GM12878 (cell line): Measurements from ENCODE around the gene ZNF148. TPM values are rescaled to one million over a fixed set of nuclear protein-coding genes. Genes with fewer than 3 reads are reported as not detected.

Experiments
- ATAC-seq: fragments of 200-7000 bp; cut with Tn5 transposase; 3 replicates; pipeline ENCODE4 v1.9.1; 2020; ENCODE audit warnings: mild to moderate bottlenecking, moderate library complexity
- BruUV-seq: library from RNA; stranded (reverse); fragments of 400-500 nt; replicated peaks from 2 replicates; lab custom pipeline; 2021; lab: Mats Ljungman, UMichigan
- CTCF ChIA-PET: fragments of 300-600 bp; sonication (Branson Sonifier 250); formaldehyde crosslinking; extraction: SDS; loops from one replicate; lab custom pipeline; 2021; ENCODE audit warnings: inconsistent platforms; lab: Yijun Ruan, JAX
- POLR2A ChIA-PET: fragments of 350-600 bp; formaldehyde crosslinking; extraction: SDS; loops from one replicate; lab custom pipeline; 2021; ENCODE audit warnings: inconsistent platforms; lab: Charles Lee
- RAD21 ChIA-PET: fragments of 300-600 bp; sonication (Branson Sonifier 250); formaldehyde crosslinking; loops from one replicate; lab custom pipeline; 2023; ENCODE audit warnings: antibody characterized with exemption; ENCODE audit not compliant: unreplicated experiment; lab: Charles Lee
- SMC1A ChIA-PET: fragments of 300-600 bp; sonication (Branson Sonifier 250); formaldehyde crosslinking; loops from one replicate; lab custom pipeline; 2023; ENCODE audit not compliant: unreplicated experiment, uncharacterized antibody; lab: Charles Lee
- DNase-seq: peaks from one replicate; pipeline ENCODE4 v3.0.0-alpha.2; 2011; ENCODE audit warnings: low read depth, low spot score
- FAIRE-seq: peaks from 3 replicates; lab custom pipeline; 2011; peaks lifted over from hg19 to GRCh38; lab: Jason Lieb, UNC
- H2AFZ ChIP-seq: 2 replicates; pipeline ENCODE4 v1.6.0; 2011; ENCODE audit warnings: low read depth, low read length, control low read depth; ENCODE audit not compliant: control insufficient read depth
- H3K27ac ChIP-seq: 2 replicates; pipeline ENCODE4 v1.5.1; 2011; ENCODE audit warnings: control low read depth; ENCODE audit not compliant: control insufficient read depth, insufficient read depth
- H3K27me3 ChIP-seq, 2 experiments: replicated peaks in 1 of 2; 2 replicates each; pipeline versions ENCODE4 v1.6.0 to v1.6.1; 2011; ENCODE audit warnings: low read length in 1 of 2; ENCODE audit not compliant: control insufficient read depth in 2 of 2, insufficient read depth in 2 of 2
- H3K36me3 ChIP-seq, 2 experiments: 2 replicates each; pipeline ENCODE4 v1.5.1; 2011; ENCODE audit warnings: low read length in 1 of 2; ENCODE audit not compliant: control insufficient read depth in 2 of 2, insufficient read depth in 2 of 2
- H3K4me1 ChIP-seq: 2 replicates; pipeline ENCODE4 v1.6.1; 2011; ENCODE audit warnings: mild to moderate bottlenecking, low read length, moderate library complexity, mixed read lengths; ENCODE audit not compliant: control insufficient read depth, insufficient read depth
- H3K4me2 ChIP-seq: 2 replicates; pipeline ENCODE4 v1.6.0; 2011; ENCODE audit warnings: control low read depth; ENCODE audit not compliant: control insufficient read depth, insufficient read depth
- H3K4me3 ChIP-seq: fragments of 200-600 bp; sonication (generic); 2 replicates; pipeline ENCODE4 v1.5.1; 2016
- H3K79me2 ChIP-seq: 2 replicates; pipeline ENCODE4 v1.6.0; 2011; ENCODE audit warnings: low read length; ENCODE audit not compliant: control insufficient read depth, insufficient read depth
- H3K9ac ChIP-seq: 2 replicates; pipeline ENCODE4 v1.8.0; 2011; ENCODE audit warnings: low read length, control low read depth, mixed read lengths; ENCODE audit not compliant: control insufficient read depth, insufficient read depth
- H3K9me3 ChIP-seq: replicated peaks from 3 replicates; pipeline ENCODE4 v1.5.1; 2011; ENCODE audit warnings: mild to moderate bottlenecking, low read length; ENCODE audit not compliant: control insufficient read depth, insufficient read depth
- H4K20me1 ChIP-seq: 2 replicates; pipeline ENCODE4 v1.6.0; 2011; ENCODE audit not compliant: control insufficient read depth, insufficient read depth
- ASH2L ChIP-seq: fragments of 300-600, 200-600 bp; sonication (generic); IDR thresholded peaks from 2 replicates; pipeline ENCODE4 v1.6.1; 2017; ENCODE audit warnings: low read depth, mild to moderate bottlenecking, borderline replicate concordance
- BHLHE40 ChIP-seq, 2 experiments: fragments of 450-650 bp in 1 of 2; IDR thresholded peaks; 2 replicates each; pipeline ENCODE4 v1.6.1; 2011 to 2017; ENCODE audit warnings: low read depth in 2 of 2, borderline replicate concordance in 1 of 2, improper control_type of control experiment in 1 of 2, low read length in 1 of 2, mild to moderate bottlenecking in 1 of 2
- EGR1 ChIP-seq, 2 experiments: IDR thresholded peaks; 1 replicate in 1 of 2; 2 replicates in 1 of 2; pipeline ENCODE4 v1.6.1; 2011 to 2012; ENCODE audit warnings: low read depth in 2 of 2, low read length in 2 of 2, borderline replicate concordance in 1 of 2, mild to moderate bottlenecking in 1 of 2, moderate library complexity in 1 of 2
- FOXK2 ChIP-seq: fragments of 450-650 bp; IDR thresholded peaks from 2 replicates; pipeline ENCODE4 v1.6.1; 2017; ENCODE audit warnings: mild to moderate bottlenecking, moderate library complexity
- FOXM1 ChIP-seq: IDR thresholded peaks from 2 replicates; pipeline ENCODE4 v1.6.1; 2012; ENCODE audit warnings: low read depth, mild to moderate bottlenecking, inconsistent platforms, low read length, moderate library complexity
- POLR2AphosphoS2 ChIP-seq: IDR thresholded peaks from 2 replicates; pipeline ENCODE4 v1.6.1; 2011; ENCODE audit warnings: low read depth, mild to moderate bottlenecking, low read length, improper control_type of control experiment, moderate library complexity
- POLR2AphosphoS5 ChIP-seq: IDR thresholded peaks from 2 replicates; pipeline ENCODE4 v1.6.1; 2011; ENCODE audit warnings: mild to moderate bottlenecking, low read length, inconsistent platforms
- ZNF217 ChIP-seq: fragments of 450-650 bp; IDR thresholded peaks from 2 replicates; pipeline ENCODE4 v1.6.1; 2017; ENCODE audit warnings: antibody characterized with exemption, mild to moderate bottlenecking
- ZNF274 ChIP-seq: IDR thresholded peaks from one replicate; pipeline ENCODE4 v1.8.0; 2011; ENCODE audit not compliant: insufficient read length, insufficient read depth
- ZZZ3 ChIP-seq: IDR thresholded peaks from 2 replicates; pipeline ENCODE4 v1.6.1; 2011; ENCODE audit warnings: low read depth; ENCODE audit not compliant: control insufficient read depth, insufficient read length
- WGBS: methylation state at CpG from one replicate; pipeline ENCODE4 v1.1.6; 2016; ENCODE audit warnings: low lambda C conversion rate; ENCODE audit not compliant: insufficient replicate concordance, insufficient coverage; ENCODE audit errors: missing lambda C conversion rate; 5-methylcytosine and 5-hydroxymethylcytosine counted together
- in situ Hi-C: fragments of 300-500 bp; cut with MboI; formaldehyde crosslinking; loops from 9 replicates; pipeline ENCODE4 v1.14.3; 2018; ENCODE audit warnings: mixed read lengths
- intact Hi-C: fragments of 100-400 bp; cut with micrococcal nuclease; formaldehyde crosslinking; loops from one replicate; pipeline ENCODE4 v1.14.2; 2022; ENCODE audit not compliant: unreplicated experiment
- polyA plus RNA-seq, 11 experiments: library from polyadenylated mRNA; depleted of rRNA in 4 of 11; unstranded in 6 of 11; stranded (reverse) in 5 of 11; fragments of >200 nt; fragmentation: Nextera tagmentation in 4 of 11; fragmentation: Illumina TruSeq in 1 of 11; extraction: Ambion mirVana in 4 of 11; extraction: Trizol in 1 of 11; gene quantifications; 1 replicate in 1 of 11; 2 replicates in 10 of 11; pipeline versions ENCODE4 v1.2.1 to v1.2.3, GENCODE V29; 2011 to 2016; ENCODE audit warnings: inconsistent platforms in 2 of 11, missing spikeins in 2 of 11, low read depth in 1 of 11
- total RNA-seq, 4 experiments: library from RNA; depleted of rRNA in 3 of 4; stranded (reverse); fragments of >200 nt in 3 of 4; fragmentation: Illumina TruSeq in 1 of 4; extraction: Trizol in 1 of 4; gene quantifications; 2 replicates each; pipeline versions ENCODE4 v1.2.1 to v1.2.3, GENCODE V29; 2013 to 2021
- TF ChIP-seq, protein P1 (sequence below): fragments of 450-650 bp; IDR thresholded peaks from 2 replicates; pipeline ENCODE4 v1.6.1; 2017; ENCODE audit warnings: mild to moderate bottlenecking, low read depth, inconsistent platforms; ENCODE audit not compliant: poor library complexity, severe bottlenecking
- TF ChIP-seq, protein P2 (sequence below): fragments of 150-350 bp; IDR thresholded peaks from 2 replicates; pipeline ENCODE4 v1.6.1; 2016; ENCODE audit warnings: low read depth, low read length
- TF ChIP-seq, protein P3 (sequence below): IDR thresholded peaks from 2 replicates; pipeline ENCODE4 v1.6.1; 2011; ENCODE audit warnings: borderline replicate concordance, low read depth, mild to moderate bottlenecking, moderate library complexity, low read length; ENCODE audit not compliant: insufficient read depth, poor library complexity, severe bottlenecking
- TF ChIP-seq, protein P4 (sequence below): IDR thresholded peaks from 2 replicates; pipeline ENCODE4 v1.6.1; 2012; ENCODE audit warnings: mild to moderate bottlenecking, low read depth, low read length

ZNF148 gene
- total and polyA plus RNA-seq, 10 of the 15 experiments (the other 5 are each of a cell fraction or from before 2014, with no cell fraction given) = 8.6 to 40.4 (median 26.7) TPM

DNA sequence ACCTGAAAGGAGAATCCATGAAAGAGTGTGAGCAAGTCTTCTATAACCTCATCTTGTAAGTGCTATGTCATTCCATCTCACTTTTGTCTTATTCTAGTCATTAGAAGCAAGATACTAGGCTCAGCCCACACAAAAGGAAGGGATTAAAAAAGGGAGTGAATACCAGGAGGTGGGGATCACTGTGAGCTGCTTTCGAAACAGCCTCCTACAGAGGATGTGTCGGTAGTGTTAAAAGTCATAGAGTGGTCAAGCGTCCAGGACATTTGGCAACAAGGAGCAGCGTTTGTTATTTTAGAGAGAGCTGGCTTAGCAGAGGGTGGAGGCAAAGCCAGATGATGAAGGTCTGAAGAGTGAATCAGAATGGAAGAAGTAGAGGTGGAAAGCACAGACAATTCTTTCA, 11.7 kb upstream of the ZNF148 start:
- intact Hi-C loops (no loop called here), in situ Hi-C loops (no loop called here)
- Histone ChIP-seq H3K27ac (no peak overlapping the region), H3K9ac (no peak overlapping the region), H3K36me3 (no peaks in the 10 kb centered on the region), H3K27me3 (no peaks in the 10 kb centered on the region), H4K20me1 (no peaks in the 10 kb centered on the region), H3K79me2 (no peaks in the 10 kb centered on the region), H3K4me2 (no peak overlapping the region), H3K4me3 (no peak overlapping the region), H3K9me3 (no peaks in the 10 kb centered on the region), H3K4me1 (no peaks in the 10 kb centered on the region), H2AFZ (no peak overlapping the region)
- ChIA-PET SMC1A (interaction anchor here (0.7 to 1.1 kb wide), 2 partner anchors 10 to 654 kb away, joined by 3 read pairs; no protein-coding TSS in a partner anchor), POLR2A (no interaction called here), CTCF (no interaction called here), RAD21 (no interaction called here)
- no peak for DNase-seq
- 93% methylated on average over 4 of the region's 4 CpGs for WGBS
- no TSS peak for BruUV-seq
- ATAC-seq = no peak
- no peak for FAIRE-seq
- no peak for TF ChIP-seq POLR2AphosphoS5
- TF ChIP-seq ASH2L = no peak
- TF ChIP-seq, protein P1, sequence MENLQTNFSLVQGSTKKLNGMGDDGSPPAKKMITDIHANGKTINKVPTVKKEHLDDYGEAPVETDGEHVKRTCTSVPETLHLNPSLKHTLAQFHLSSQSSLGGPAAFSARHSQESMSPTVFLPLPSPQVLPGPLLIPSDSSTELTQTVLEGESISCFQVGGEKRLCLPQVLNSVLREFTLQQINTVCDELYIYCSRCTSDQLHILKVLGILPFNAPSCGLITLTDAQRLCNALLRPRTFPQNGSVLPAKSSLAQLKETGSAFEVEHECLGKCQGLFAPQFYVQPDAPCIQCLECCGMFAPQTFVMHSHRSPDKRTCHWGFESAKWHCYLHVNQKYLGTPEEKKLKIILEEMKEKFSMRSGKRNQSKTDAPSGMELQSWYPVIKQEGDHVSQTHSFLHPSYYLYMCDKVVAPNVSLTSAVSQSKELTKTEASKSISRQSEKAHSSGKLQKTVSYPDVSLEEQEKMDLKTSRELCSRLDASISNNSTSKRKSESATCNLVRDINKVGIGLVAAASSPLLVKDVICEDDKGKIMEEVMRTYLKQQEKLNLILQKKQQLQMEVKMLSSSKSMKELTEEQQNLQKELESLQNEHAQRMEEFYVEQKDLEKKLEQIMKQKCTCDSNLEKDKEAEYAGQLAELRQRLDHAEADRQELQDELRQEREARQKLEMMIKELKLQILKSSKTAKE = no peak
- TF ChIP-seq, protein P2, sequence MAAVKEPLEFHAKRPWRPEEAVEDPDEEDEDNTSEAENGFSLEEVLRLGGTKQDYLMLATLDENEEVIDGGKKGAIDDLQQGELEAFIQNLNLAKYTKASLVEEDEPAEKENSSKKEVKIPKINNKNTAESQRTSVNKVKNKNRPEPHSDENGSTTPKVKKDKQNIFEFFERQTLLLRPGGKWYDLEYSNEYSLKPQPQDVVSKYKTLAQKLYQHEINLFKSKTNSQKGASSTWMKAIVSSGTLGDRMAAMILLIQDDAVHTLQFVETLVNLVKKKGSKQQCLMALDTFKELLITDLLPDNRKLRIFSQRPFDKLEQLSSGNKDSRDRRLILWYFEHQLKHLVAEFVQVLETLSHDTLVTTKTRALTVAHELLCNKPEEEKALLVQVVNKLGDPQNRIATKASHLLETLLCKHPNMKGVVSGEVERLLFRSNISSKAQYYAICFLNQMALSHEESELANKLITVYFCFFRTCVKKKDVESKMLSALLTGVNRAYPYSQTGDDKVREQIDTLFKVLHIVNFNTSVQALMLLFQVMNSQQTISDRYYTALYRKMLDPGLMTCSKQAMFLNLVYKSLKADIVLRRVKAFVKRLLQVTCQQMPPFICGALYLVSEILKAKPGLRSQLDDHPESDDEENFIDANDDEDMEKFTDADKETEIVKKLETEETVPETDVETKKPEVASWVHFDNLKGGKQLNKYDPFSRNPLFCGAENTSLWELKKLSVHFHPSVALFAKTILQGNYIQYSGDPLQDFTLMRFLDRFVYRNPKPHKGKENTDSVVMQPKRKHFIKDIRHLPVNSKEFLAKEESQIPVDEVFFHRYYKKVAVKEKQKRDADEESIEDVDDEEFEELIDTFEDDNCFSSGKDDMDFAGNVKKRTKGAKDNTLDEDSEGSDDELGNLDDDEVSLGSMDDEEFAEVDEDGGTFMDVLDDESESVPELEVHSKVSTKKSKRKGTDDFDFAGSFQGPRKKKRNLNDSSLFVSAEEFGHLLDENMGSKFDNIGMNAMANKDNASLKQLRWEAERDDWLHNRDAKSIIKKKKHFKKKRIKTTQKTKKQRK = no peak
- TF ChIP-seq ZNF217 = no peak
- TF ChIP-seq POLR2AphosphoS2 = no peak
- TF ChIP-seq, protein P3, sequence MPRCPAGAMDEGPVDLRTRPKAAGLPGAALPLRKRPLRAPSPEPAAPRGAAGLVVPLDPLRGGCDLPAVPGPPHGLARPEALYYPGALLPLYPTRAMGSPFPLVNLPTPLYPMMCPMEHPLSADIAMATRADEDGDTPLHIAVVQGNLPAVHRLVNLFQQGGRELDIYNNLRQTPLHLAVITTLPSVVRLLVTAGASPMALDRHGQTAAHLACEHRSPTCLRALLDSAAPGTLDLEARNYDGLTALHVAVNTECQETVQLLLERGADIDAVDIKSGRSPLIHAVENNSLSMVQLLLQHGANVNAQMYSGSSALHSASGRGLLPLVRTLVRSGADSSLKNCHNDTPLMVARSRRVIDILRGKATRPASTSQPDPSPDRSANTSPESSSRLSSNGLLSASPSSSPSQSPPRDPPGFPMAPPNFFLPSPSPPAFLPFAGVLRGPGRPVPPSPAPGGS = no peak
- TF ChIP-seq, protein P4, sequence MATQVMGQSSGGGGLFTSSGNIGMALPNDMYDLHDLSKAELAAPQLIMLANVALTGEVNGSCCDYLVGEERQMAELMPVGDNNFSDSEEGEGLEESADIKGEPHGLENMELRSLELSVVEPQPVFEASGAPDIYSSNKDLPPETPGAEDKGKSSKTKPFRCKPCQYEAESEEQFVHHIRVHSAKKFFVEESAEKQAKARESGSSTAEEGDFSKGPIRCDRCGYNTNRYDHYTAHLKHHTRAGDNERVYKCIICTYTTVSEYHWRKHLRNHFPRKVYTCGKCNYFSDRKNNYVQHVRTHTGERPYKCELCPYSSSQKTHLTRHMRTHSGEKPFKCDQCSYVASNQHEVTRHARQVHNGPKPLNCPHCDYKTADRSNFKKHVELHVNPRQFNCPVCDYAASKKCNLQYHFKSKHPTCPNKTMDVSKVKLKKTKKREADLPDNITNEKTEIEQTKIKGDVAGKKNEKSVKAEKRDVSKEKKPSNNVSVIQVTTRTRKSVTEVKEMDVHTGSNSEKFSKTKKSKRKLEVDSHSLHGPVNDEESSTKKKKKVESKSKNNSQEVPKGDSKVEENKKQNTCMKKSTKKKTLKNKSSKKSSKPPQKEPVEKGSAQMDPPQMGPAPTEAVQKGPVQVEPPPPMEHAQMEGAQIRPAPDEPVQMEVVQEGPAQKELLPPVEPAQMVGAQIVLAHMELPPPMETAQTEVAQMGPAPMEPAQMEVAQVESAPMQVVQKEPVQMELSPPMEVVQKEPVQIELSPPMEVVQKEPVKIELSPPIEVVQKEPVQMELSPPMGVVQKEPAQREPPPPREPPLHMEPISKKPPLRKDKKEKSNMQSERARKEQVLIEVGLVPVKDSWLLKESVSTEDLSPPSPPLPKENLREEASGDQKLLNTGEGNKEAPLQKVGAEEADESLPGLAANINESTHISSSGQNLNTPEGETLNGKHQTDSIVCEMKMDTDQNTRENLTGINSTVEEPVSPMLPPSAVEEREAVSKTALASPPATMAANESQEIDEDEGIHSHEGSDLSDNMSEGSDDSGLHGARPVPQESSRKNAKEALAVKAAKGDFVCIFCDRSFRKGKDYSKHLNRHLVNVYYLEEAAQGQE = no peak
- no peak for TF ChIP-seq BHLHE40 (IDR thresholded peaks at IDR 0.05; ENCODE audit: borderline replicate concordance in 1 of 2, low read depth in 2 of 2, low read length in 1 of 2)
- TF ChIP-seq FOXK2 = no peak
- no peak for TF ChIP-seq EGR1 (IDR thresholded peaks at IDR 0.05; ENCODE audit: borderline replicate concordance in 1 of 2, low read depth in 2 of 2, low read length in 2 of 2)
- no peak for TF ChIP-seq FOXM1
- no peak for TF ChIP-seq ZNF274
- no peak for TF ChIP-seq ZZZ3
